Omental fat pad (tissue), 4 donors: ENCODE results near the gene GPR162. TPM values are rescaled to one million over a fixed set of nuclear protein-coding genes. Genes with fewer than 3 reads are reported as not detected.
A peak's percentile ranks its signal among the peaks of the same experiment; 100 is the strongest.

Experiments used
- ATAC-seq: fragments of 150-250 bp; one replicate; pipeline ENCODE4 v1.9.1; 2016; ENCODE audit warnings: mild to moderate bottlenecking, moderate library complexity; ENCODE audit not compliant: low FRiP score
- DNase-seq: peaks from one replicate; pipeline ENCODE4 v3.0.0-alpha.2; 2019; ENCODE audit warnings: low spot score
- CTCF ChIP-seq, 3 donors: fragments of 450-650 bp; IDR thresholded peaks; one replicate each; pipeline ENCODE4 v1.5.1; 2016 to 2017; ENCODE audit warnings: antibody characterized with exemption in 3 of 3, mild to moderate bottlenecking in 3 of 3, moderate library complexity in 2 of 3
- total RNA-seq, 4 donors: library from RNA; depleted of rRNA; stranded (reverse); fragments of >200 nt; gene quantifications; one replicate each; pipeline ENCODE4 v1.1.0, GENCODE V29; 2016

Gene GPR162
- total RNA-seq, 4 donors from 2014 or later = 2.8 to 6.7 (median 2.9) TPM

- ATAC-seq (no peak), DNase-seq (no peak)
- no peak for TF ChIP-seq CTCF (IDR thresholded peaks at IDR 0.05)
These were observed 1.8 kb downstream of the GPR162 start for GRCh38 chr12:6823182-6824084.

- ATAC-seq = no peak
- TF ChIP-seq CTCF (IDR thresholded peaks at IDR 0.05) = no peak
- DNase-seq = no peak
These were observed 2.6 kb downstream of the GPR162 start for GRCh38 chr12:6824085-6824775.

- DNase-seq = no peak
- no peak for ATAC-seq
- no peak for TF ChIP-seq CTCF (IDR thresholded peaks at IDR 0.05)
These were observed 3.3 kb downstream of the GPR162 start for GRCh38 chr12:6824901-6825381.

GRCh38 chr12:6825398-6826124 lies 3.9 kb downstream of the GPR162 start:
- peak in 2 of 3 donors; percentile 62 to 82 for TF ChIP-seq CTCF (IDR thresholded peaks at IDR 0.05)

GRCh38 chr12:6826125-6826733 lies 4.6 kb downstream of the GPR162 start:
- no peak for TF ChIP-seq CTCF (IDR thresholded peaks at IDR 0.05)
- DNase-seq (no peak), ATAC-seq (no peak)

More at GRCh38 chr12:6825398-6826124, 3.9 kb downstream of the GPR162 start:
- DNase-seq (peak; percentile 76), ATAC-seq (peak; percentile 63)

GRCh38 chr12:6826734-6827436 lies 5.3 kb downstream of the GPR162 start:
- ATAC-seq (no peak), DNase-seq (no peak)
- no peak for TF ChIP-seq CTCF (IDR thresholded peaks at IDR 0.05)
